Measurements from ENCODE around the gene INF2.

INF2 gene

GRCh38 chr14:104730487-104730886, 41.1 kb downstream of the INF2 start:
- Histone ChIP-seq H3K4me1 (ENCODE audit: control extremely low read depth in 1 of 4, control insufficient read depth in 4 of 4, insufficient read depth in 4 of 4, low read length in 3 of 4) (peaks cover 0 to under 1% (median 0%) of the 10 kb centered on the region in 4 experiments), H3K36me3 (ENCODE audit: control insufficient read depth in 4 of 4, insufficient read depth in 4 of 4, low read length in 3 of 4) (no peaks in the 10 kb centered on the region), H3K9me3 (ENCODE audit: control extremely low read depth in 1 of 5, control insufficient read depth in 4 of 5, insufficient read depth in 2 of 5, low read depth in 1 of 5, low read length in 4 of 5) (no peaks in the 10 kb centered on the region), H3K27me3 (replicated peaks in 2 of 5; ENCODE audit: control insufficient read depth in 4 of 5, insufficient read depth in 5 of 5, low read length in 4 of 5) (no peaks in the 10 kb centered on the region), H3K4me3 (ENCODE audit: control insufficient read depth in 1 of 7, extremely low read depth in 1 of 7, insufficient read depth in 4 of 7, low read depth in 2 of 7, low read length in 6 of 7) (no peak overlapping the region), H3K27ac (ENCODE audit: insufficient read depth in 1 of 2, low read depth in 1 of 2, low read length in 2 of 2, poor library complexity in 1 of 2, severe bottlenecking in 2 of 2) (no peak overlapping the region)
- 94% methylated on average over 5 of the region's 5 CpGs for WGBS (ENCODE audit: insufficient coverage)
- POLR2A ChIA-PET: no interaction called here
- no peak for DNase-seq
- CTCF ChIA-PET: interaction anchor here (1.1 kb wide), 1 partner anchor 95 kb away, joined by 3 read pairs; no protein-coding TSS in a partner anchor

DNA sequence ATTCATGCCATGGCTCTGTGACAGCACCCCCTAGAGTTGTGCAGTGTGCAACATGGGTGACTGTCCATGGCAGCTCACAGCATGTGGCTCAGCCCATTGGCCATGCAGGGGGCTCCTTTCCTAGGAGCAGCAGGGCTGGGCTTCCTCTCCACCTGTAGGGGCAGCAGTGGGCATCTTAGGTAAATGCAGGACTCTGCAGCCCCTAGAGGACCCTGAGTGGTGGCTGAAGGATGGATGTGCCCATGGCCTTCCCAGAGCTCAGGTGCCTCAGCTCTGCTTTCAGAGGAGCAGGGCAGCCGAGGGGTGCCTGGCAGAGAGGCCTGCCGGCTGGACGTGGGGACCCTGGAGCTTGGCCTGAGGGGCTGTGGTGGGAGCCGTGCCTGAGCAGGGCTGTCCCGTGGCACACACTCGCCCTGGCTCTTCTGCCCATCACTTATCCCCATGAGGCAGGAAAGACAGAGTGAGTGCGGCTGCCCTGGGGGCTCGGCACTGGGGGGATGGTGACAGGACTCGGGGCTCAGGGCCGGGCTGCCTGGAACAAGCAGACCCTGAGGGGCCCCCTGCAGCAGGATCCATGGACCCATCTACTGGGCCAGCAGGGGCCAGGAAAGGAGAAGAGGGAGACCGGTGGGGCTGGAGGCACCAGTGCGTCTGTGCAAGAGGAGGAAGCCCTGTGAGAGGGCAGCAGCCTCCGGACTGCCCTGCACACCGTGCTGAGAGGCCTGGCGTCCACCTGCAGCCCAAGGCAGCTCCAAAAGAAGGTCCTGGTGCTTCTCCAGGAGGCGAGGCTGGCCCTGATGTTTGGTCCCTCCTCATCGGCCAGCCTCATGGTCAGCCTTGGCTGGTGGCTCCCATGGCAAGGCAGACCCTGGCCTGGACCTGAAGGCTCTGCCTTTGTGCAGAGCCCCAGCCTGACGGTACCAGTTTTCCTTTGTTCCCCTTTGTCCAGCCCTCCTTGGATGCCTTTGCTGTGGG, 42.2 kb downstream of the INF2 start:
- no peaks in the 10 kb centered on the region for H3K36me3 ChIP-seq (ENCODE audit: control insufficient read depth in 4 of 4, insufficient read depth in 4 of 4, low read length in 3 of 4)
- H3K9me3 ChIP-seq (ENCODE audit: control extremely low read depth in 1 of 5, control insufficient read depth in 4 of 5, insufficient read depth in 2 of 5, low read depth in 1 of 5, low read length in 4 of 5): no peaks in the 10 kb centered on the region
- H3K27me3 ChIP-seq (replicated peaks in 2 of 5; ENCODE audit: control insufficient read depth in 4 of 5, insufficient read depth in 5 of 5, low read length in 4 of 5): no peaks in the 10 kb centered on the region
- peaks cover 0 to 8% (median 7%) of the 10 kb centered on the region in 4 experiments for H3K4me1 ChIP-seq (ENCODE audit: control extremely low read depth in 1 of 4, control insufficient read depth in 4 of 4, insufficient read depth in 4 of 4, low read length in 3 of 4)
- ChIA-PET POLR2A (no interaction called here), CTCF (interaction anchor here (0.7 to 1.1 kb wide), 2 partner anchors 11 to 19 kb away, joined by 3 read pairs; no protein-coding TSS in a partner anchor)
- no peak overlapping the region for H3K27ac ChIP-seq (ENCODE audit: insufficient read depth in 1 of 2, low read depth in 1 of 2, low read length in 2 of 2, poor library complexity in 1 of 2, severe bottlenecking in 2 of 2)
- H3K4me3 ChIP-seq (ENCODE audit: control insufficient read depth in 1 of 7, extremely low read depth in 1 of 7, insufficient read depth in 4 of 7, low read depth in 2 of 7, low read length in 6 of 7): no peak overlapping the region
- DNase-seq: peak in 2 of 3 donors; percentile 25 to 41
- 96% methylated on average over 15 of the region's 18 CpGs for WGBS (ENCODE audit: insufficient coverage)

- Histone ChIP-seq H3K36me3 (ENCODE audit: control insufficient read depth in 4 of 4, insufficient read depth in 4 of 4, low read length in 3 of 4) (no peaks in the 10 kb centered on the region), H3K27ac (ENCODE audit: insufficient read depth in 1 of 2, low read depth in 1 of 2, low read length in 2 of 2, poor library complexity in 1 of 2, severe bottlenecking in 2 of 2) (no peak overlapping the region), H3K4me3 (ENCODE audit: control insufficient read depth in 1 of 7, extremely low read depth in 1 of 7, insufficient read depth in 4 of 7, low read depth in 2 of 7, low read length in 6 of 7) (no peak overlapping the region), H3K27me3 (replicated peaks in 2 of 5; ENCODE audit: control insufficient read depth in 4 of 5, insufficient read depth in 5 of 5, low read length in 4 of 5) (no peaks in the 10 kb centered on the region), H3K9me3 (ENCODE audit: control extremely low read depth in 1 of 5, control insufficient read depth in 4 of 5, insufficient read depth in 2 of 5, low read depth in 1 of 5, low read length in 4 of 5) (no peaks in the 10 kb centered on the region), H3K4me1 (ENCODE audit: control extremely low read depth in 1 of 4, control insufficient read depth in 4 of 4, insufficient read depth in 4 of 4, low read length in 3 of 4) (peaks cover 0 to 8% (median 7%) of the 10 kb centered on the region in 4 experiments)
- no peak for DNase-seq
- 90% methylated on average over 11 of the region's 14 CpGs for WGBS (ENCODE audit: insufficient coverage)
- ChIA-PET POLR2A (no interaction called here), CTCF (interaction anchor here (1.1 kb wide), 1 partner anchor 10 kb away, joined by 3 read pairs; no protein-coding TSS in a partner anchor)
Measured at GRCh38 chr14:104732355-104732804, 43.0 kb downstream of the INF2 start.

- Histone ChIP-seq H3K27ac (ENCODE audit: insufficient read depth in 1 of 2, low read depth in 1 of 2, low read length in 2 of 2, poor library complexity in 1 of 2, severe bottlenecking in 2 of 2) (no peak overlapping the region), H3K36me3 (ENCODE audit: control insufficient read depth in 4 of 4, insufficient read depth in 4 of 4, low read length in 3 of 4) (no peaks in the 10 kb centered on the region), H3K27me3 (replicated peaks in 2 of 5; ENCODE audit: control insufficient read depth in 4 of 5, insufficient read depth in 5 of 5, low read length in 4 of 5) (no peaks in the 10 kb centered on the region), H3K4me3 (ENCODE audit: control insufficient read depth in 1 of 7, extremely low read depth in 1 of 7, insufficient read depth in 4 of 7, low read depth in 2 of 7, low read length in 6 of 7) (no peak overlapping the region), H3K9me3 (ENCODE audit: control extremely low read depth in 1 of 5, control insufficient read depth in 4 of 5, insufficient read depth in 2 of 5, low read depth in 1 of 5, low read length in 4 of 5) (no peaks in the 10 kb centered on the region), H3K4me1 (ENCODE audit: control extremely low read depth in 1 of 4, control insufficient read depth in 4 of 4, insufficient read depth in 4 of 4, low read length in 3 of 4) (peaks cover 0 to 8% (median 7%) of the 10 kb centered on the region in 4 experiments)
- CTCF ChIA-PET: no interaction called here
- POLR2A ChIA-PET: no interaction called here
- 96% methylated on average over 11 of the region's 23 CpGs for WGBS (ENCODE audit: insufficient coverage)
- no peak for DNase-seq
Measured at GRCh38 chr14:104732931-104733681, 43.7 kb downstream of the INF2 start.

- 100% methylated on average over 4 of the region's 6 CpGs for WGBS (ENCODE audit: insufficient coverage)
- CTCF ChIA-PET: interaction anchor here (1.3 kb wide), 1 partner anchor 8 kb away, joined by 5 read pairs; no protein-coding TSS in a partner anchor
- Histone ChIP-seq H3K4me1 (ENCODE audit: control extremely low read depth in 1 of 4, control insufficient read depth in 4 of 4, insufficient read depth in 4 of 4, low read length in 3 of 4) (peaks cover 0 to 8% (median 7%) of the 10 kb centered on the region in 4 experiments), H3K9me3 (ENCODE audit: control extremely low read depth in 1 of 5, control insufficient read depth in 4 of 5, insufficient read depth in 2 of 5, low read depth in 1 of 5, low read length in 4 of 5) (no peaks in the 10 kb centered on the region), H3K4me3 (ENCODE audit: control insufficient read depth in 1 of 7, extremely low read depth in 1 of 7, insufficient read depth in 4 of 7, low read depth in 2 of 7, low read length in 6 of 7) (no peak overlapping the region), H3K27me3 (replicated peaks in 2 of 5; ENCODE audit: control insufficient read depth in 4 of 5, insufficient read depth in 5 of 5, low read length in 4 of 5) (no peaks in the 10 kb centered on the region), H3K36me3 (ENCODE audit: control insufficient read depth in 4 of 4, insufficient read depth in 4 of 4, low read length in 3 of 4) (no peaks in the 10 kb centered on the region), H3K27ac (ENCODE audit: insufficient read depth in 1 of 2, low read depth in 1 of 2, low read length in 2 of 2, poor library complexity in 1 of 2, severe bottlenecking in 2 of 2) (no peak overlapping the region)
- POLR2A ChIA-PET: no interaction called here
- no peak for DNase-seq
Measured at GRCh38 chr14:104734051-104734587, 44.7 kb downstream of the INF2 start.

DNA sequence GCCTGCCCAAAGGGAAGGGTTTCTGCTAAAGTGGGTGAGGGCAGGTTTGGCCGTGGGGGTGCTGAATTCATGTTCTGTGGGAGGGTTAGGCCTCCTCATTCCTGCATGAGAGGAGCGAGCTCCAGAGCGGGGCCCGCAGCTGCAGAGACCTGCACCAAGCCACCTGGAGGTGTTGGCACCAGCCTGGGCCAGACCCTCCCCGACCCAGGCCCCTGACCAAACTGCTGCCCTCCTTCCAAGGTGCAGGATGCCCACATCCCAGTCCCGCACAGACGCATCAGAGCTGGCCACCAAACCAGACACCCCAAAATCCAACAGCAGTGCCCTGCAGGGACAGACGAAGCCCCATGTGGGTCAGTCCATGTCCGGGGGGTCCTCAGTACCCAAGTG, 45.2 kb downstream of the INF2 start:
- no peaks in the 10 kb centered on the region for H3K9me3 ChIP-seq (ENCODE audit: control extremely low read depth in 1 of 5, control insufficient read depth in 4 of 5, insufficient read depth in 2 of 5, low read depth in 1 of 5, low read length in 4 of 5)
- peaks cover 0 to 8% (median 7%) of the 10 kb centered on the region in 4 experiments for H3K4me1 ChIP-seq (ENCODE audit: control extremely low read depth in 1 of 4, control insufficient read depth in 4 of 4, insufficient read depth in 4 of 4, low read length in 3 of 4)
- H3K4me3 ChIP-seq (ENCODE audit: control insufficient read depth in 1 of 7, extremely low read depth in 1 of 7, insufficient read depth in 4 of 7, low read depth in 2 of 7, low read length in 6 of 7): no peak overlapping the region
- DNase-seq: no peak
- POLR2A ChIA-PET: no interaction called here
- no peaks in the 10 kb centered on the region for H3K36me3 ChIP-seq (ENCODE audit: control insufficient read depth in 4 of 4, insufficient read depth in 4 of 4, low read length in 3 of 4)
- H3K27ac ChIP-seq (ENCODE audit: insufficient read depth in 1 of 2, low read depth in 1 of 2, low read length in 2 of 2, poor library complexity in 1 of 2, severe bottlenecking in 2 of 2): no peak overlapping the region
- CTCF ChIA-PET: interaction anchor here (1.3 kb wide), 1 partner anchor 9 kb away, joined by 5 read pairs; no protein-coding TSS in a partner anchor
- no peaks in the 10 kb centered on the region for H3K27me3 ChIP-seq (replicated peaks in 2 of 5; ENCODE audit: control insufficient read depth in 4 of 5, insufficient read depth in 5 of 5, low read length in 4 of 5)
- WGBS (ENCODE audit: insufficient coverage): 100% methylated on average over 8 of the region's 9 CpGs
